ENCODE data around the gene SLC35A2.

- TF ChIP-seq, protein P1, sequence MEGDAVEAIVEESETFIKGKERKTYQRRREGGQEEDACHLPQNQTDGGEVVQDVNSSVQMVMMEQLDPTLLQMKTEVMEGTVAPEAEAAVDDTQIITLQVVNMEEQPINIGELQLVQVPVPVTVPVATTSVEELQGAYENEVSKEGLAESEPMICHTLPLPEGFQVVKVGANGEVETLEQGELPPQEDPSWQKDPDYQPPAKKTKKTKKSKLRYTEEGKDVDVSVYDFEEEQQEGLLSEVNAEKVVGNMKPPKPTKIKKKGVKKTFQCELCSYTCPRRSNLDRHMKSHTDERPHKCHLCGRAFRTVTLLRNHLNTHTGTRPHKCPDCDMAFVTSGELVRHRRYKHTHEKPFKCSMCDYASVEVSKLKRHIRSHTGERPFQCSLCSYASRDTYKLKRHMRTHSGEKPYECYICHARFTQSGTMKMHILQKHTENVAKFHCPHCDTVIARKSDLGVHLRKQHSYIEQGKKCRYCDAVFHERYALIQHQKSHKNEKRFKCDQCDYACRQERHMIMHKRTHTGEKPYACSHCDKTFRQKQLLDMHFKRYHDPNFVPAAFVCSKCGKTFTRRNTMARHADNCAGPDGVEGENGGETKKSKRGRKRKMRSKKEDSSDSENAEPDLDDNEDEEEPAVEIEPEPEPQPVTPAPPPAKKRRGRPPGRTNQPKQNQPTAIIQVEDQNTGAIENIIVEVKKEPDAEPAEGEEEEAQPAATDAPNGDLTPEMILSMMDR (IDR thresholded peaks at IDR 0.05; ENCODE audit: borderline replicate concordance, extremely low read depth, low read length, poor library complexity, severe bottlenecking), result no peak
- TF ChIP-seq EZH2 (IDR thresholded peaks at IDR 0.05; ENCODE audit: borderline replicate concordance, low read depth, low read length, severe bottlenecking), result no peak
Measured at GRCh38 chrX:48899078-48899410, 12.4 kb downstream of the SLC35A2 start.
